HG03460 (cell line): ENCODE data around the gene DENND4A.
A peak's percentile ranks its signal among the peaks of the same experiment; 100 is the strongest.
"Not testable (repeated sequence)": the region's sequence is repeated elsewhere in the genome, so short reads cannot be mapped to it uniquely, and the experiment has no call there.

Experiments used
- ATAC-seq: cut with Tn5 transposase; IDR thresholded peaks from one replicate; pipeline ENCODE4 v1.9.1; 2021; ENCODE audit not compliant: unreplicated experiment

The DENND4A gene

GRCh38 chr15:65819563-65819960 is 27.5 kb upstream of the DENND4A start:
- no peak for ATAC-seq

DNA sequence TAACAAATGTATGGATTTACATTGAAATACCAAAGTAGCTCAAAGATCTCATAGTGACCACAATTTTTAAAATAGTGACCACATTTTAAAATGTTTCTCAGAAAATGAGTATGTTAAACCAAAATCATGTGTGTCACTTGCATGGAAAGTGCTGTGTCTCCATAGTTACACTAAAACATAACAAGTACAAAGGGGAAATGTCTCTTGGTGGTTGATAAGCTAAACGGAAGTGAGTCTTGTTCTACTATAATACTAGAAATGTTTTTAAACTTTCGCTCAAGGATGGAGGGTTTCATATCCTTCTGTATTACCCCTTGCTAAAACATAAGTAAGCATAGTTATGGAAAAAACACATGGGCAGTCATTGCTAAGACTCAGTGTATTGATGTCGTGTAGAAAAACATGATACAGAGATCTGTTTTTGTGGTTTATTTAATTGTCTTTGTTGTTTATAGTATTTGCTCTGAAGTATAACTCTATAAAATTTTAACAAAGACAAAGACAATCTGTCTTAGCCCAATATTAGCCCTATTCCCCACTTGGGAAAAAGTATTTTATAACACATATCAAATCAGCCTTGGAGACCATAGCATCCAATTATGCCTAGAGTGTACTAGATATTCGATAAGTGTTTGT is 27.0 kb upstream of the DENND4A start:
- peak; percentile 65 for ATAC-seq

DNA sequence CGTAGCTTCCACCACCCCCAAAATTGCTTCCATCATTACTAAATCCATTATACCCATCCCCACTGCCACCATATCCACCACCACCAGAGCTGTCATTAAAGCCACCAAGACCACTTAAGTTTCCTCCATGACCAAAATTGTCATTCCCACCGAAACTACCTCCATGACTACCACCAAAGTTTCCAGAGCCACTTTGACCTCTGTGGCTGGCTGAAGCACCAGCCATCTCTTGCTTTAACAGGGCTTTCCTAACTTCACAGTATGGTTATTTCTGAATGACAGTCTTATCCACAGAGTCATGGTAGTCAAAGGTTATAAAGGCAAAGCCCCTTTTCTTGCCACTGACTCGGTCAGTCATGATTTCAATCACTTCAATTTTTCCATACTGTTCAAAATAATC is 24.3 kb upstream of the DENND4A start:
- no peak for ATAC-seq

DNA sequence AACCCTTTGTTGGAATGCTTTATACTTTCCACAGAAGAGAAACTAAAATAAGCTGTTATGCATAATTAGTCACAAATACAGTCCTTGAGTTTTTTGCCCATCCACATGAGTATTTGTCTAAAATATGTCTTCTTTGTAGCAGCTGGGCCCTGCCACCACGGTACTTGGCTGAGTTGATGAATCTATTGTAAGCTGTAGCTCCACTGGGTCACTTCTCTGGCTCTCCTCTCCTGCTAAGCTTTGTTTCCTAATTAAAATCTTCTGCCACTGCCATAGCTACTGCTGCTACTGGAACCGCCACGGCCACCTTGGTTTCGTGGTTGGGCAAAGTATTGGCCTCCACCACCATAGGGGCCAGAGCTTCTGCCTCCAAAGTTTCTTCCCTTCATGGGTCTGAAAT is 23.9 kb upstream of the DENND4A start:
- ATAC-seq: not testable (repeated sequence)

GRCh38 chr15:65814271-65814670 is 22.2 kb upstream of the DENND4A start:
- not testable (repeated sequence) for ATAC-seq

GRCh38 chr15:65812916-65813315 is 20.8 kb upstream of the DENND4A start:
- no peak for ATAC-seq

DNA sequence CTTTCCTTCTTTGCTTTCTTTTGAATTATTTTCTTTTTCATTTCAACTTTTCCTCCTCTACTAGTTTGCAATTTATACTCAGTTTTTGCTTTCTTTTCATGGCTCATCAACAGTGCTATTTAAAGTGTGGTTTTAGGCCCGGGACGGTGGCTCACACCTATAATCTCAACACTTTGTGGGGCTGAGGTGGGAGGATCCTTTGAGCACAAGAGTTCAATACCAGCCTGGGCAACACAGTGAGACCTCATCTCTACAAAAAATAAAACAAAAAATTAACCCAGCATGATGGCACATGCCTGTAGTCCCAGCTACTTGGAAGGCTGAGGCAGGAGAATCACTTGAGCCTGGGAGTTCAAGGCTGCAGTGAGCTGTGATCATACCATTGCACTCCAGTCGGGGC is 20.4 kb upstream of the DENND4A start:
- ATAC-seq: no peak

GRCh38 chr15:65811835-65812234 is 19.7 kb upstream of the DENND4A start:
- no peak for ATAC-seq

DNA sequence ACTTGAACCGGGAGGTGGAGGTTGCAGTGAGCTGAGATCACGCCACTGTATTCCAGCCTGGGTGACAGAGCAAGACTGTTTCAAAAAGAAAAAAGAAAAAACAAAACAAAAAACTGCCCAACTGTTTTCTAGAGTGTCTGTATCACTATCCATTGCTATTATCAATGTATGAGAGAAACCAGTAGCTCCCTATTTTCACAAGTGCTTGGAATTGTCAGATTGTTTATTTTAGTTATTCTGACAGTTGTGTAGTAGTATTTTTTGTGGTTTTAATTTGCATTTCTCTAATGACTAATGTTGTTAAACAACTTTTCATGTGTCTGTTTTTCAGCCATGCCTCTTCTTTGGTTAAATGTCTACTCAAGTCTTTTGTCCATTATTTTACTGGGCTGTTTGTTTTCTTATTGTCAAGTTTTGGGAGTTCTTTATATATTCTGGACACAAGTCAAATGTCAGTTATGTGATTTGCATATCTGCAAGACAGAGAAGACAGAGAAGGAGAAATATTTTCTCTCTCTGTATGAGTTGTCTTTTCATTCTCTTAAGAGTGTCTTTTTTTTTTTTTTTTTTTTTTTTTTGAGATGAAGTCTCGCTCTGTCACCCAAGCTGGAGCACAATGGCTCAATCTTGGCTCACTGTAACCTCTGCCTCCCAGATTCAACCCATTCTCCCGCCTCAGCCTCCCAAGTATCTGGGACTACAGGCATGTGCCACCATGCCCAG is 19.1 kb upstream of the DENND4A start:
- not testable (repeated sequence) for ATAC-seq

DNA sequence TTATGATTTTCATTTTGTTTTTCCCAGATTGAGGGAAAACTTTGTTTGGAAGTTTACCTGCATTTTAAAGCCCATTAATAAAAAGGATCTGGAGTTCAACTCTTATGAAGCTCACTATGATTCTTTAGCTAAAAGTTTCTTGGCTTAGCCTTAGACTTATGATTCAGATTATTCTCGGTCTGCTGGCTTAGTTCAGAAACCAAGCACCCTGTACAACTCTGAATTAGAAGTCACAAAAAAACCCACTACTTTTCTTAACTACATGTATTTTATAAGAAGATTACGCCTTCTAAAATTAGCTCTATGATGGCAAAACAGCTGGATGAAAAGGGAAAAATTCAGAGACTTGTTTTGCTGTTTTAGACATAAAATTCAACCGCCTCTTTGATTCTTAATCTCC is 14.3 kb upstream of the DENND4A start:
- no peak for ATAC-seq

DNA sequence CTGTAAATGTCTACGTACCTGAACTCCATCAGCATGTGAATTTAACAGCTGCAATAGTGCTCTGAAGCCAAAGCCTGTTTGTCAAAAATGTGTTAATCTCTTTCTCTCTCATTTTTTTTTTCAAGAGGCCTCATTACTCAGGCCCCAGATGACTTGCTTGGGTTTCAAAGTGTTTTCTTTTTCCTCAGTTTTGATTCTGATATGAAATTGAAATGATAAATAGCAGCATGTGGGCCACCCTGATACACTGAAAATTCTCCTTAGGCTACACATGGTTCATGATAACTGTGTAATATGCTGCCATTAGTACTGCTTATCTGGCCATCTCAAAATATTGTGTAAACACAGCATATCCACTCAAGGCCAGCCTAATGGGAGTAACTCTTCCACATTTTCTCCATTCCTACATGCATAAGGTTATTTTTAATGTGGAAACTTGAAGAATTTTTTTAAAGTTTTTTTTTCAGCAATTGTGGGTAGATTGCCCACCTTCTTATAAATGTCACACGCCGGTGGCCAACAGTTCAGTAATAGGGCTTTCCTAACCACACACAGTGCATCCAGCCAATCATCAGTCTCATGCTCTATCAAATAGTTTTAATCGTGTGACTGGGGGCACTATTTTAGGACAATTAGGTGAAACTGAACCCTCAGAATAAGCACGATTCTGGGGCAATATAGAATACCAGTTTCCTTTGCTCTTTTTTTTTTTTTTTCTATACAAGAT is 13.1 kb upstream of the DENND4A start:
- ATAC-seq: no peak

- ATAC-seq: no peak
Observed at GRCh38 chr15:65804252-65804931, 12.3 kb upstream of the DENND4A start.

DNA sequence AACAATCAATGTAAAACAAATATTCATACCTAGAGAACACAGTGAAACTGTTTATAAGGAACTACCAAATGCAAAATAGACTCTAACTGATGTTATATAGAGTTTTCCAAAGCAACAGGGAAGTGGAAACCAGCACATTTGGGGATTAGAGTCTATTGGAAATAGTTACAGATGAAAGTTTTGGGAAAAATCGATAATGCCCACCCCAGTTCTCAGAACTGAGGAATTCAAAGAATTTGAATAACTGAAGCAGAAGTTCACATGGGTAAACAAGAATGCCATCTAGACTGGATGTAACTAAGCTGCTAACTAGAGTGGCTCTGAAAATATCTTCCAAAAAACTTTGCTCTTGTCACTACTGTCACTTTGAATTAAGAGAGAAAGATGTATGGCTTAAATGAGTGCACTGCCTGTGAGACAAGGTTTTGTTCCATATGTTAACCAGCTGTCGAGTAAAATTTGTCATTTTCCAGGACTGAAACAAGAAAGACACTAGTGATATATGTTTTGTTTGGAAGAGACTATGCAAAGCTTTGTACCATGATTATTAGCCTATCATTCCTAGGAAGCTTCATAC is 9.2 kb upstream of the DENND4A start:
- no peak for ATAC-seq

GRCh38 chr15:65796610-65797078 is 4.6 kb upstream of the DENND4A start:
- no peak for ATAC-seq

- ATAC-seq: no peak
Observed at GRCh38 chr15:65795663-65796216, 3.6 kb upstream of the DENND4A start.

- no peak for ATAC-seq
Observed at GRCh38 chr15:65793818-65794104, 1.7 kb upstream of the DENND4A start.

DNA sequence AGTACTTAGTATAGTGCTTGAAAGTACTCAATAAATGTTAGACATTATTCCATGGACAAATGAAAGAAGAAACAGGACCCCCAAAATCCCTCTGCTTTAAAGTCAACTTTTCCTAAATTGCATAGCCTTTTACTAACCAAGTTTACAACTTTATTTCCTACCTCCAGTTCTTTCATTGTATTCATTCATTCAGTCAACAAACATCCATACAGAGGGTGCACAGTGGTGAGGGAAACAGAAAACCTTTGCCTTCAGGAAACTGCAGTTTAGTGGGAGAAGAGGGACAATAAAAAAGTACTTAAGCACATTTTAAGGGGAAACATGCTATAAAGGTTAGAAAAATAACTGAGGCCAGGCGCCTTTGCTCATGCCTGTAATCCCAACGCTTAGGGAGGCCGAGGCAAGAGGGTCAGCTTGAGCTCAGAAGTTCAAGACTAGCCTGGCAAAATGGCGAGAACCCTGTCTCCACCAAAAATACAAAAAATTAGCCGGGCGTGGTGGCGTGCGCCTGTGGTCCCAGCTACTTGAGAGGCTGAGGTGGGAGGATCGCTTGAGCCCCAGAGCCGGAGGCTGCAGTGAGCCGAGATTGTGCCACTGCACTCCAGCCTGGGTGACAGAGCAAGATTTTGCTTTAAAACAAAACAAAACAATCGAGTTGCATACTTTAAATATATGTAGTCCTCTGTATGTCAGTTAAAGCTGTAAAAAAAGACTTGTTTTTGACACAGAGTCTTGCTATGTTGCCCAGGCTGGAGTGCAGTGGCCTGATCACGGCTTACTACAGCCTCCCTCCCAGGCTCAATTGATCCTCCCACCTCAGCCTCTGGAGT is 1.1 kb upstream of the DENND4A start:
- no peak for ATAC-seq

DNA sequence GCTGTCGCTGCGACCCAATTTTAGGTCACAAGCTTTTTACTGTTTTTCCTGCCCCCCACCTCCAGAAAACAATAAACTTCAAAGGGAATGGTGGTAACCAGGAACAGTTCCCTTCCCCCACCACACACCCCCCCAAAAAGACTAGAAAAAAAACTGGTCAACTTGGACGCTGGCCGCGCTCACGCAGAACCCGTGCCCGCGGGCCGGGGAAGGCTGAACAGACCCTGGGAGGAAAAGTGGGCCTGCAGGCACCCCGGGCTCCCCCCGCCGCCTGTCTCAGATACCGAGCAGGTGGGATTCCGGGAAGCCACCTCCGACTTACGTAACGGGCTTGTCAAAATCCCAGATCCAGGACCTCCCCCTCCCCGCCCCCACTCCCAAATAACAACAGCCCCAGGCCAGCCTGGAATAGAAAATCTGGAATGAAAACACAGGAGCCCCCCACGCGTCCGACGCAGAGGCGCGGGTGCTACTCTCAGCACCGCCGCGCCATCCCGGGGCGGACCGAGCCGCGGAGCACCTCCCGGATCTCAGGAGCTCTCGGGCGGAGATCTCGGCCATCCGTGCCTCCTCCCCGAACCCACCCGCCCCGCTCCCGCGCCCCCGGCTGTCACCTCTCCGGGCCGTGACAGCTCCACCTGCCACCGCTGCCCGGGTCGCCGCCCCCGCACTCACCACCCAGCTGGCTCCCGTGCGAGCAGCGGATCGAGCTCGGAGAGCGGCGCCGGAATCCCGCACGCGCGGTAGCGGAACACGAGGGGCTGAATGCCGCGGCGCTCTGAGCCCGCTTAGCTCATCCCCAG is 557 bp downstream of the DENND4A start:
- ATAC-seq: no peak

DNA sequence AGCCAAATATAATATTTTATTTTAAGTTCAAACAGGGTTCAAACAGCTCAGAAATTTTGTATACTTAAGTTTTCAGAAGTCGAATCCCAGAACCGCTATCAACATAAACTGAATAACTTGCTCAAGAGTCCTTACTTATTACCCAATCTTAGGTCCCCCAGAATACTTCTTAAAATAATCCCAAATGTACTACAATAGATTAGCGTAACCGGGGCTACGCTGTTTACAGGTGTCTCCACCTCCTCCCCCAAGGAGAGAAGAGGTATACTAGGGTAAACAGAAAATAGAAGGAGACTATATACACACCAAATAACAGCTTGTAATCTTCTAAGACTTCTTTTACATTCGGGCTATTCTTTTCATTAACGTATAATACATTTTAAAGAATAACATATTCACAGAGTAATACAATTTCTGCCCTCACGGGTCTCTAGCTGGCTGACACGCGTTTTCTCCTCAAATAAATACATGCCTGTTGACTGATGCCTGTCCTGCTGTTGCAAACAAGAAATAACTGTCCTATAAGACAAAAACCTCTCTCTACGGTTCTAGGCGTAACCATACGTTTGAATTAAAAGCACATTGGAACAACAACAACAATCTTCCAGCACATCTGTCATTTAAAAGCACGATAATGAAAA is 1.3 kb downstream of the DENND4A start:
- ATAC-seq: no peak
